ENCODE results near the gene CNKSR1. TPM values are rescaled to one million over a fixed set of nuclear protein-coding genes. Genes with fewer than 3 reads are reported as not detected.

CNKSR1 gene
- total and polyA plus RNA-seq, 2 of the 13 experiments (the other 11 are each of a cell fraction or from before 2014, with no cell fraction given), result 3.4 to 8.9 TPM

DNA sequence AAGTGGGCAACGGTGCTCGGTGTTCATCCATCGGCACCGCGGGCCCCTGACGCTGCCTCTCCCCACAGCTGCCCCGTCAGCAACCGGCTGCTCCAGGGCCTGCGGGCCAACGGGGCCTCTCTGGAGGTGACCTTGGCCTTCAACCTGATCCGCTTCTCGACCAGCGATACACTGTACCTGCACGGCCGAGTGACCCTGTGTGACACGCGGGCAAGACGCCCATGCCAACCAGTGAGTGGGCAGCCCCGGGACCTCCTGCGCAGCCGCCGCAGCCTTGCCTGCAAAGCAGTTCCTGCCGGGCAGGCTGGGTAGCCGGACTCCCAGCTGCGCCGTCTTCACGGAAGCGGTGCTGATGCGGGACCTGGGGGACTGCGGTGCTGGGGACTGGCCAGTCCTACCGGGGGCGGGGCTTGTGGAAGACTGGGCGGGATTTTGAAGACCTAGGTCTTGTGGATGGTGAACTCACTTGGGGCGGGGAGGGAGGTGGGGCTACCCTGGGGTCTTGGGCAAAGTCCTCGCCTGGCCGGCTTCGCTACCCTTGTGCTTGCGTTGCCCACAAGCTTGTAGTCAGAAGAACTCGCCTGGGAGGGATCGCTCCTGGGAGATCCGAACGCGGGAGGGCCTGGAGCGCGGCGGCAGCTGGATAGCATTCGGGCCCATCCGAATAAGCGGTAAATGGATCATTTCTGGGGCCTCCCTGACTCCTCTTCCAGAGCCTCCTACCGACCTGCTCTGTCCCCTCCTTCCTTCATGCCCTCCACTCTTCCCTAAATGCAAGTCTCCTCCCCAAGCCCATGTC lies 47.9 kb downstream of the CNKSR1 start (continued):
- TF ChIP-seq, protein P1, sequence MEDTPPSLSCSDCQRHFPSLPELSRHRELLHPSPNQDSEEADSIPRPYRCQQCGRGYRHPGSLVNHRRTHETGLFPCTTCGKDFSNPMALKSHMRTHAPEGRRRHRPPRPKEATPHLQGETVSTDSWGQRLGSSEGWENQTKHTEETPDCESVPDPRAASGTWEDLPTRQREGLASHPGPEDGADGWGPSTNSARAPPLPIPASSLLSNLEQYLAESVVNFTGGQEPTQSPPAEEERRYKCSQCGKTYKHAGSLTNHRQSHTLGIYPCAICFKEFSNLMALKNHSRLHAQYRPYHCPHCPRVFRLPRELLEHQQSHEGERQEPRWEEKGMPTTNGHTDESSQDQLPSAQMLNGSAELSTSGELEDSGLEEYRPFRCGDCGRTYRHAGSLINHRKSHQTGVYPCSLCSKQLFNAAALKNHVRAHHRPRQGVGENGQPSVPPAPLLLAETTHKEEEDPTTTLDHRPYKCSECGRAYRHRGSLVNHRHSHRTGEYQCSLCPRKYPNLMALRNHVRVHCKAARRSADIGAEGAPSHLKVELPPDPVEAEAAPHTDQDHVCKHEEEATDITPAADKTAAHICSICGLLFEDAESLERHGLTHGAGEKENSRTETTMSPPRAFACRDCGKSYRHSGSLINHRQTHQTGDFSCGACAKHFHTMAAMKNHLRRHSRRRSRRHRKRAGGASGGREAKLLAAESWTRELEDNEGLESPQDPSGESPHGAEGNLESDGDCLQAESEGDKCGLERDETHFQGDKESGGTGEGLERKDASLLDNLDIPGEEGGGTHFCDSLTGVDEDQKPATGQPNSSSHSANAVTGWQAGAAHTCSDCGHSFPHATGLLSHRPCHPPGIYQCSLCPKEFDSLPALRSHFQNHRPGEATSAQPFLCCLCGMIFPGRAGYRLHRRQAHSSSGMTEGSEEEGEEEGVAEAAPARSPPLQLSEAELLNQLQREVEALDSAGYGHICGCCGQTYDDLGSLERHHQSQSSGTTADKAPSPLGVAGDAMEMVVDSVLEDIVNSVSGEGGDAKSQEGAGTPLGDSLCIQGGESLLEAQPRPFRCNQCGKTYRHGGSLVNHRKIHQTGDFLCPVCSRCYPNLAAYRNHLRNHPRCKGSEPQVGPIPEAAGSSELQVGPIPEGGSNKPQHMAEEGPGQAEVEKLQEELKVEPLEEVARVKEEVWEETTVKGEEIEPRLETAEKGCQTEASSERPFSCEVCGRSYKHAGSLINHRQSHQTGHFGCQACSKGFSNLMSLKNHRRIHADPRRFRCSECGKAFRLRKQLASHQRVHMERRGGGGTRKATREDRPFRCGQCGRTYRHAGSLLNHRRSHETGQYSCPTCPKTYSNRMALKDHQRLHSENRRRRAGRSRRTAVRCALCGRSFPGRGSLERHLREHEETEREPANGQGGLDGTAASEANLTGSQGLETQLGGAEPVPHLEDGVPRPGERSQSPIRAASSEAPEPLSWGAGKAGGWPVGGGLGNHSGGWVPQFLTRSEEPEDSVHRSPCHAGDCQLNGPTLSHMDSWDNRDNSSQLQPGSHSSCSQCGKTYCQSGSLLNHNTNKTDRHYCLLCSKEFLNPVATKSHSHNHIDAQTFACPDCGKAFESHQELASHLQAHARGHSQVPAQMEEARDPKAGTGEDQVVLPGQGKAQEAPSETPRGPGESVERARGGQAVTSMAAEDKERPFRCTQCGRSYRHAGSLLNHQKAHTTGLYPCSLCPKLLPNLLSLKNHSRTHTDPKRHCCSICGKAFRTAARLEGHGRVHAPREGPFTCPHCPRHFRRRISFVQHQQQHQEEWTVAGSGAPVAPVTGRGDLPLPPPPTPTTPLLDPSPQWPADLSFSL (CRISPR knock-in tag; IDR thresholded peaks at IDR 0.05), result no peak
- TF ChIP-seq MZF1 (CRISPR knock-in tag; IDR thresholded peaks at IDR 0.05; ENCODE audit: borderline replicate concordance) (peak; percentile 76; the same call in 1 of the 2 replicates), FOSL1 (CRISPR knock-in tag; IDR thresholded peaks at IDR 0.05; ENCODE audit: borderline replicate concordance) (no peak), PHB2 (IDR thresholded peaks at IDR 0.05; ENCODE audit: partially characterized antibody) (no peak), ZNF510 (CRISPR knock-in tag; IDR thresholded peaks at IDR 0.05; ENCODE audit: low read depth) (no peak), CHCHD3 (CRISPR knock-in tag; IDR thresholded peaks at IDR 0.05) (no peak), RXRB (CRISPR knock-in tag; IDR thresholded peaks at IDR 0.05; ENCODE audit: borderline replicate concordance) (peak; percentile 68; the same call in 1 of the 2 replicates), NRL (CRISPR knock-in tag; IDR thresholded peaks at IDR 0.05; ENCODE audit: borderline replicate concordance) (peak; percentile 55; the same call in 1 of the 2 replicates), MTF2 (CRISPR knock-in tag; IDR thresholded peaks at IDR 0.05; ENCODE audit: borderline replicate concordance) (no peak), GATAD1 (CRISPR knock-in tag; IDR thresholded peaks at IDR 0.05) (peak; percentile 70), ZMYM3 (CRISPR knock-in tag; IDR thresholded peaks at IDR 0.05) (peak; percentile 48; the same call in 1 of the 2 replicates), ZEB1 (IDR thresholded peaks at IDR 0.05; ENCODE audit: insufficient replicate concordance, low read depth) (no peak), SNRNP70 (IDR thresholded peaks at IDR 0.05; ENCODE audit: low read depth, low read length) (no peak)
- TF ChIP-seq, protein P2, sequence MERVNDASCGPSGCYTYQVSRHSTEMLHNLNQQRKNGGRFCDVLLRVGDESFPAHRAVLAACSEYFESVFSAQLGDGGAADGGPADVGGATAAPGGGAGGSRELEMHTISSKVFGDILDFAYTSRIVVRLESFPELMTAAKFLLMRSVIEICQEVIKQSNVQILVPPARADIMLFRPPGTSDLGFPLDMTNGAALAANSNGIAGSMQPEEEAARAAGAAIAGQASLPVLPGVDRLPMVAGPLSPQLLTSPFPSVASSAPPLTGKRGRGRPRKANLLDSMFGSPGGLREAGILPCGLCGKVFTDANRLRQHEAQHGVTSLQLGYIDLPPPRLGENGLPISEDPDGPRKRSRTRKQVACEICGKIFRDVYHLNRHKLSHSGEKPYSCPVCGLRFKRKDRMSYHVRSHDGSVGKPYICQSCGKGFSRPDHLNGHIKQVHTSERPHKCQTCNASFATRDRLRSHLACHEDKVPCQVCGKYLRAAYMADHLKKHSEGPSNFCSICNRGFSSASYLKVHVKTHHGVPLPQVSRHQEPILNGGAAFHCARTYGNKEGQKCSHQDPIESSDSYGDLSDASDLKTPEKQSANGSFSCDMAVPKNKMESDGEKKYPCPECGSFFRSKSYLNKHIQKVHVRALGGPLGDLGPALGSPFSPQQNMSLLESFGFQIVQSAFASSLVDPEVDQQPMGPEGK (CRISPR knock-in tag; IDR thresholded peaks at IDR 0.05), result peak; percentile 8; the same call in 1 of the 2 replicates
- TF ChIP-seq, protein P3, sequence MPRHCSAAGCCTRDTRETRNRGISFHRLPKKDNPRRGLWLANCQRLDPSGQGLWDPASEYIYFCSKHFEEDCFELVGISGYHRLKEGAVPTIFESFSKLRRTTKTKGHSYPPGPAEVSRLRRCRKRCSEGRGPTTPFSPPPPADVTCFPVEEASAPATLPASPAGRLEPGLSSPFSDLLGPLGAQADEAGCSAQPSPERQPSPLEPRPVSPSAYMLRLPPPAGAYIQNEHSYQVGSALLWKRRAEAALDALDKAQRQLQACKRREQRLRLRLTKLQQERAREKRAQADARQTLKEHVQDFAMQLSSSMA (CRISPR knock-in tag; IDR thresholded peaks at IDR 0.05), result no peak
- TF ChIP-seq, protein P4, sequence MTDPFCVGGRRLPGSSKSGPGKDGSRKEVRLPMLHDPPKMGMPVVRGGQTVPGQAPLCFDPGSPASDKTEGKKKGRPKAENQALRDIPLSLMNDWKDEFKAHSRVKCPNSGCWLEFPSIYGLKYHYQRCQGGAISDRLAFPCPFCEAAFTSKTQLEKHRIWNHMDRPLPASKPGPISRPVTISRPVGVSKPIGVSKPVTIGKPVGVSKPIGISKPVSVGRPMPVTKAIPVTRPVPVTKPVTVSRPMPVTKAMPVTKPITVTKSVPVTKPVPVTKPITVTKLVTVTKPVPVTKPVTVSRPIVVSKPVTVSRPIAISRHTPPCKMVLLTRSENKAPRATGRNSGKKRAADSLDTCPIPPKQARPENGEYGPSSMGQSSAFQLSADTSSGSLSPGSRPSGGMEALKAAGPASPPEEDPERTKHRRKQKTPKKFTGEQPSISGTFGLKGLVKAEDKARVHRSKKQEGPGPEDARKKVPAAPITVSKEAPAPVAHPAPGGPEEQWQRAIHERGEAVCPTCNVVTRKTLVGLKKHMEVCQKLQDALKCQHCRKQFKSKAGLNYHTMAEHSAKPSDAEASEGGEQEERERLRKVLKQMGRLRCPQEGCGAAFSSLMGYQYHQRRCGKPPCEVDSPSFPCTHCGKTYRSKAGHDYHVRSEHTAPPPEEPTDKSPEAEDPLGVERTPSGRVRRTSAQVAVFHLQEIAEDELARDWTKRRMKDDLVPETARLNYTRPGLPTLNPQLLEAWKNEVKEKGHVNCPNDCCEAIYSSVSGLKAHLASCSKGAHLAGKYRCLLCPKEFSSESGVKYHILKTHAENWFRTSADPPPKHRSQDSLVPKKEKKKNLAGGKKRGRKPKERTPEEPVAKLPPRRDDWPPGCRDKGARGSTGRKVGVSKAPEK (CRISPR knock-in tag; IDR thresholded peaks at IDR 0.05; ENCODE audit: borderline replicate concordance), result peak; percentile 36; the same call in 1 of the 2 replicates

All from HepG2 (cell line).